Right renal cortex interstitium (tissue), 3 donors: Measurements from ENCODE around the gene PTPRG. TPM values are rescaled to one million over a fixed set of nuclear protein-coding genes. Genes with fewer than 3 reads are reported as not detected.

Experiments
- DNase-seq, 3 donors: peaks; one replicate each; pipeline ENCODE4 v3.0.0-alpha.2; 2013; ENCODE audit warnings: low read depth in 3 of 3, low spot score in 2 of 3
- polyA plus RNA-seq, 3 donors: library from polyadenylated mRNA; unstranded; fragments of 120-200 nt; gene quantifications; one replicate each; pipeline ENCODE4 v1.2.1, GENCODE V29; 2013; ENCODE audit not compliant: insufficient read length in 3 of 3

The PTPRG gene
- polyA plus RNA-seq, 3 donors: 87.3 to 97.7 (median 93.7) TPM

- DNase-seq: no peak
Observed at GRCh38 chr3:61583890-61584875, 22.8 kb downstream of the PTPRG start.

GRCh38 chr3:61589856-61590255 is 28.5 kb downstream of the PTPRG start:
- DNase-seq: no peak

- DNase-seq: no peak
Observed at GRCh38 chr3:61591300-61591699, 29.9 kb downstream of the PTPRG start.

- DNase-seq: no peak
Observed at GRCh38 chr3:61593446-61594029, 32.2 kb downstream of the PTPRG start.

GRCh38 chr3:61594144-61594963 is 33.0 kb downstream of the PTPRG start:
- DNase-seq: no peak

GRCh38 chr3:61594964-61595285 is 33.6 kb downstream of the PTPRG start:
- no peak for DNase-seq

- no peak for DNase-seq
Observed at GRCh38 chr3:61595288-61595687, 33.9 kb downstream of the PTPRG start.

- DNase-seq: no peak
Observed at GRCh38 chr3:61595826-61596225, 34.5 kb downstream of the PTPRG start.

GRCh38 chr3:61597906-61598305 is 36.5 kb downstream of the PTPRG start:
- DNase-seq: no peak

- no peak for DNase-seq
Observed at GRCh38 chr3:61600195-61600594, 38.8 kb downstream of the PTPRG start.

- DNase-seq: no peak
Observed at GRCh38 chr3:61601831-61602230, 40.5 kb downstream of the PTPRG start.

GRCh38 chr3:61602466-61602865 is 41.1 kb downstream of the PTPRG start:
- no peak for DNase-seq

GRCh38 chr3:61605589-61606175 is 44.3 kb downstream of the PTPRG start:
- no peak for DNase-seq

GRCh38 chr3:61606196-61606595 is 44.8 kb downstream of the PTPRG start:
- no peak for DNase-seq

GRCh38 chr3:61608072-61608471 is 46.7 kb downstream of the PTPRG start:
- DNase-seq: no peak

GRCh38 chr3:61608711-61609110 is 47.3 kb downstream of the PTPRG start:
- no peak for DNase-seq

- DNase-seq: no peak
Observed at GRCh38 chr3:61610316-61610715, 48.9 kb downstream of the PTPRG start.

GRCh38 chr3:61612211-61613194 is 51.1 kb downstream of the PTPRG start:
- DNase-seq: no peak

GRCh38 chr3:61613666-61614065 is 52.3 kb downstream of the PTPRG start:
- no peak for DNase-seq

- no peak for DNase-seq
Observed at GRCh38 chr3:61615643-61616042, 54.3 kb downstream of the PTPRG start.
